ENCODE results near the gene CRIP2. TPM values are rescaled to one million over a fixed set of nuclear protein-coding genes. Genes with fewer than 3 reads are reported as not detected.
A peak's percentile ranks its signal among the peaks of the same experiment; 100 is the strongest.

The CRIP2 gene, protein sequence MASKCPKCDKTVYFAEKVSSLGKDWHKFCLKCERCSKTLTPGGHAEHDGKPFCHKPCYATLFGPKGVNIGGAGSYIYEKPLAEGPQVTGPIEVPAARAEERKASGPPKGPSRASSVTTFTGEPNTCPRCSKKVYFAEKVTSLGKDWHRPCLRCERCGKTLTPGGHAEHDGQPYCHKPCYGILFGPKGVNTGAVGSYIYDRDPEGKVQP
- total RNA-seq (2021) (154 and 192 TPM in 2 replicates), Bru-seq, nascent RNA (percentile 49 among the genes with signal in this experiment), BruChase-seq, experiment 1, labeled RNA remaining after a 2-hour chase (percentile 52 among the genes with signal in this experiment), BruChase-seq, experiment 2, labeled RNA remaining after a 6-hour chase (percentile 65 among the genes with signal in this experiment)
- long read RNA-seq, transcript CRIP2-203 (7 exons, 991 nt): minor isoform, 21 of 509 reads
- long read RNA-seq, transcript CRIP2-201 (8 exons, 1,857 nt): major isoform, 437 of 509 reads
- long read RNA-seq, partial matches to known transcripts: 19 of 509 reads
- long read RNA-seq, other reads (novel, unspliced or antisense): 27 of 509 reads

DNA sequence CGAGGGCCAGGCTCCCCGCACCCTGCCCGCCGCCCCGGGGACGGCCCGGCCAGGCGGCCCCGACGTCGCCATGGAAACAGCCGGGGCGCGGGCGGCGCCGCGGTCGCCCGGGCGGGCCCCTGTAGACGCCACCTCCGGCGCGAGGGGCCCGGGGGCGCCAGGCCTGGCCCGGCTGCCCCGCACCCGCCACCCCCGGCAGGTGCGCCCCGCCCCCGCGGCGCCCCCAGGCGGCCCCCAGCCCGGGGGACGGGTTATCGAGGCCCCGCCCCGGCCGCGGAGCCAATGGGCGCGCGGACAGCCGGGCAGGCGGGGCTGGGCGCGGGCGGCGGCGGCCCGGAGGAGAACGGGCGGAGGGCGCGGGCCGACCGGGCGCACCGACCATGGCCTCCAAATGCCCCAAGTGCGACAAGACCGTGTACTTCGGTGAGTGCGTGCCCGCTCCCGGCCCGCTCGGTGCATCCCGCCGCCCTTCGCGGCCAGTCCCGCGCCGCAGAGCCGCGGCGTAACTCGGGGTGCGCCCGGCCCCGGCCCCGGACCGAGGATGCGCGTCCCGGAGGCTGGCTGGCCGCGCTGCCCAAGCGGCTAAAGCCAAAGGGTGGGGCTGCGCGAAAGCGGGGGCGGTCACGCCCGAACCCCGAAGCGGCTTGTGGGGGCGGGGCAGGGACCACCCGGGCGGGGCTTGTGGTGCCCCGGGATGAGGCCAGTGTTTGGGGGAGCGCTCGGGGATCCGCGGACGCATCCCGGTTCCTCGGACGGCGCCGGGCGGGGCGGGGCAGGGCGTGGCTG, at the start of gene CRIP2:
Gene CRIP2, plus strand, starts transcription at position 339 of the 786 bp plus-strand sequence. Its CDS starts 42 bp downstream, at position 381.
- ChIA-PET CTCF (no interaction called here), POLR2A (ENCODE audit: low non-redundant PET) (no interaction called here)
- BruUV-seq (replicated peaks): no TSS peak
- DNase-seq (ENCODE audit: low spot score): peak; percentile 81
- intact Hi-C loops (cut with micrococcal nuclease; ENCODE audit: unreplicated experiment): no loop called here
- H3K27me3 ChIP-seq (replicated peaks; ENCODE audit: insufficient read depth, low read depth, low read length, poor library complexity): no peaks in the 10 kb centered on the region
- peaks cover 57% of the 10 kb centered on the region for H3K4me1 ChIP-seq (ENCODE audit: insufficient read depth, low read length, poor library complexity, severe bottlenecking)
- peaks cover 10% of the 10 kb centered on the region for H3K36me3 ChIP-seq (ENCODE audit: insufficient read depth, low read length, poor library complexity, severe bottlenecking)
- no peak for TF ChIP-seq EZH2 (IDR thresholded peaks at IDR 0.05; ENCODE audit: borderline replicate concordance, low read depth, low read length, poor library complexity, severe bottlenecking)
- TF ChIP-seq, protein P1, sequence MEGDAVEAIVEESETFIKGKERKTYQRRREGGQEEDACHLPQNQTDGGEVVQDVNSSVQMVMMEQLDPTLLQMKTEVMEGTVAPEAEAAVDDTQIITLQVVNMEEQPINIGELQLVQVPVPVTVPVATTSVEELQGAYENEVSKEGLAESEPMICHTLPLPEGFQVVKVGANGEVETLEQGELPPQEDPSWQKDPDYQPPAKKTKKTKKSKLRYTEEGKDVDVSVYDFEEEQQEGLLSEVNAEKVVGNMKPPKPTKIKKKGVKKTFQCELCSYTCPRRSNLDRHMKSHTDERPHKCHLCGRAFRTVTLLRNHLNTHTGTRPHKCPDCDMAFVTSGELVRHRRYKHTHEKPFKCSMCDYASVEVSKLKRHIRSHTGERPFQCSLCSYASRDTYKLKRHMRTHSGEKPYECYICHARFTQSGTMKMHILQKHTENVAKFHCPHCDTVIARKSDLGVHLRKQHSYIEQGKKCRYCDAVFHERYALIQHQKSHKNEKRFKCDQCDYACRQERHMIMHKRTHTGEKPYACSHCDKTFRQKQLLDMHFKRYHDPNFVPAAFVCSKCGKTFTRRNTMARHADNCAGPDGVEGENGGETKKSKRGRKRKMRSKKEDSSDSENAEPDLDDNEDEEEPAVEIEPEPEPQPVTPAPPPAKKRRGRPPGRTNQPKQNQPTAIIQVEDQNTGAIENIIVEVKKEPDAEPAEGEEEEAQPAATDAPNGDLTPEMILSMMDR (conservative IDR thresholded peaks at IDR 0.05; ENCODE audit: low read depth, low read length): no peak
- no peaks in the 10 kb centered on the region for H3K9me3 ChIP-seq (ENCODE audit: low read depth, low read length, poor library complexity, severe bottlenecking)
- peak within 1 kb of the TSS; percentile 99 for H3K4me3 ChIP-seq (ENCODE audit: low read depth, low read length, poor library complexity, severe bottlenecking)
- H3K27ac ChIP-seq (ENCODE audit: low read depth, low read length, poor library complexity, severe bottlenecking): peak within 1 kb of the TSS; percentile 87

DNA sequence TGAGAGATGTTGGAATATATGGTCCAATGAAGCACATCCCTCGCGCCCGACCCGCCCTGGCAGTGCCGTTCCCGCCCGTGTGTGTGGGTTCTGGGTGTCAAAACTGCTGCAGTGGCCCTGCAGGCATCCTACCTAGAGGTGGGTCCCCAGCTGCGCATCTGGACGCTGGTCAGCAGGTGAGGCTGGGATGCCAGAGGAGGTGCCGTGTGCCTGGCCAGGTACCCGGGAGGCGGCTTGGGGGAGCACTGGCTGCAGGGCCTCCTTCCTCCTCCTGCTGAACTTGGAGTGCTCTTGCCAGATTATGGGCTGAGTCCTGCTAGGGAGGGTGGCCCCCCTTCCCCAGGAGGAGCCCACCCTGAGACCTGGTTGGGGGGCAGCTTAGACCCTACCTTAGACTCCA, 49.8 kb upstream of the CRIP2 start:
- no TSS peak for BruUV-seq (replicated peaks)
- POLR2A ChIA-PET (ENCODE audit: low non-redundant PET): no interaction called here
- CTCF ChIA-PET: no interaction called here

DNA sequence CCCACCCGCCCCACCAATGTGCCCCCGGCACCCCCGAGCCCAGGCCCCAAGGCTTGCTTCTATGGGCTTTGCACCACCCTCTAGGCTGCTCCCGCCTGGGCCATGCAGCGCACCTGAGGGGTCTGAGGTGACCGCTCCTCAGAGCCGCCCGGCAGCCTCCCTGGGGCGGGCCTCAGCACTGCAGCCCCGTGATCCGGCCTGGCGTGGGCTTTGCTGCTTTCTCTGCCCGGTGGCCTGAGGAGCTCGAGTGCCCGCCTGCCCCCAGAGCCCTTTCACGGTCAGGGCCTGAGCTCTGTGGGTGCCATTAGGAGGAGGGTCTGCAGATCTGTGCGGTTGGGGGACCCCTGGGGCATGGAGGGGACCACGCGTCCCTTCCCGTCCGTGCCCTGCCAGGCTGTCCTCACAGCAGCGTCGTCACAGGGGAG, 48.8 kb upstream of the CRIP2 start:
- no peak for DNase-seq (ENCODE audit: low spot score)
- TF ChIP-seq, protein P1 (conservative IDR thresholded peaks at IDR 0.05; ENCODE audit: low read depth, low read length): no peak
- no peak for TF ChIP-seq EZH2 (IDR thresholded peaks at IDR 0.05; ENCODE audit: borderline replicate concordance, low read depth, low read length, poor library complexity, severe bottlenecking)
- no TSS peak for BruUV-seq (replicated peaks)
- Histone ChIP-seq H3K4me1 (ENCODE audit: insufficient read depth, low read length, poor library complexity, severe bottlenecking) (peaks cover 16% of the 10 kb centered on the region), H3K4me3 (ENCODE audit: low read depth, low read length, poor library complexity, severe bottlenecking) (no peak overlapping the region), H3K27ac (ENCODE audit: low read depth, low read length, poor library complexity, severe bottlenecking) (no peak overlapping the region), H3K27me3 (replicated peaks; ENCODE audit: insufficient read depth, low read depth, low read length, poor library complexity) (no peaks in the 10 kb centered on the region), H3K36me3 (ENCODE audit: insufficient read depth, low read length, poor library complexity, severe bottlenecking) (peaks cover 40% of the 10 kb centered on the region), H3K9me3 (ENCODE audit: low read depth, low read length, poor library complexity, severe bottlenecking) (peaks cover 4% of the 10 kb centered on the region)
- CTCF ChIA-PET: no interaction called here
- intact Hi-C loops (cut with micrococcal nuclease; ENCODE audit: unreplicated experiment): no loop called here
- POLR2A ChIA-PET (ENCODE audit: low non-redundant PET): no interaction called here

More for the DNA sequence above, 49.8 kb upstream of the CRIP2 start:
- peaks cover 31% of the 10 kb centered on the region for H3K36me3 ChIP-seq (ENCODE audit: insufficient read depth, low read length, poor library complexity, severe bottlenecking)
- no peak overlapping the region for H3K27ac ChIP-seq (ENCODE audit: low read depth, low read length, poor library complexity, severe bottlenecking)
- H3K4me1 ChIP-seq (ENCODE audit: insufficient read depth, low read length, poor library complexity, severe bottlenecking): peaks cover 16% of the 10 kb centered on the region
- H3K27me3 ChIP-seq (replicated peaks; ENCODE audit: insufficient read depth, low read depth, low read length, poor library complexity): no peaks in the 10 kb centered on the region
- TF ChIP-seq, protein P1 (conservative IDR thresholded peaks at IDR 0.05; ENCODE audit: low read depth, low read length): no peak
- no peak for TF ChIP-seq EZH2 (IDR thresholded peaks at IDR 0.05; ENCODE audit: borderline replicate concordance, low read depth, low read length, poor library complexity, severe bottlenecking)
- no peaks in the 10 kb centered on the region for H3K9me3 ChIP-seq (ENCODE audit: low read depth, low read length, poor library complexity, severe bottlenecking)
- no peak for DNase-seq (ENCODE audit: low spot score)
- no peak overlapping the region for H3K4me3 ChIP-seq (ENCODE audit: low read depth, low read length, poor library complexity, severe bottlenecking)
- intact Hi-C loops (cut with micrococcal nuclease; ENCODE audit: unreplicated experiment): no loop called here

All from A673 (cell line).